CD4-positive, CD25-positive, alpha-beta regulatory T cell (primary cell): Measurements from ENCODE around the gene ME3. TPM values are rescaled to one million over a fixed set of nuclear protein-coding genes. Genes with fewer than 3 reads are reported as not detected.

ENCODE experiments used
- ATAC-seq, 2 donors: fragments of 150-1000 bp; cut with Tn5 transposase; one replicate each; pipeline ENCODE4 v1.10.0; 2021; ENCODE audit warnings: low read depth in 2 of 2, moderate number of reproducible peaks in 2 of 2, moderate library complexity in 1 of 2
- DNase-seq, 3 donors: peaks; one replicate each; pipeline versions ENCODE4 v3.0.0 to v3.0.0-alpha.2; 2012 to 2022; ENCODE audit warnings: mixed read lengths in 1 of 3
- H3K27ac ChIP-seq: one replicate; pipeline ENCODE4 v1.7.0; 2013; ENCODE audit warnings: mild to moderate bottlenecking, low read length; ENCODE audit not compliant: insufficient read depth, poor library complexity, severe bottlenecking
- H3K27me3 ChIP-seq: one replicate; pipeline ENCODE4 v1.7.0; 2013; ENCODE audit warnings: low read length; ENCODE audit not compliant: control insufficient read depth, insufficient read depth
- H3K36me3 ChIP-seq: one replicate; pipeline ENCODE4 v1.7.0; 2013; ENCODE audit warnings: mild to moderate bottlenecking, low read length, moderate library complexity; ENCODE audit not compliant: control insufficient read depth, insufficient read depth
- H3K4me1 ChIP-seq: 2 replicates; pipeline ENCODE4 v1.7.0; 2013; ENCODE audit warnings: mild to moderate bottlenecking, low read length; ENCODE audit not compliant: insufficient read depth, control insufficient read depth, poor library complexity, severe bottlenecking
- H3K4me3 ChIP-seq: one replicate; pipeline ENCODE4 v1.7.0; 2013; ENCODE audit warnings: low read depth, mild to moderate bottlenecking, low read length, moderate library complexity
- H3K9me3 ChIP-seq, 2 experiments: 1 replicate in 1 of 2; 2 replicates in 1 of 2; pipeline ENCODE4 v1.7.0; 2013; ENCODE audit warnings: low read length in 2 of 2, mild to moderate bottlenecking in 1 of 2, moderate library complexity in 1 of 2; ENCODE audit not compliant: control insufficient read depth in 2 of 2
- H3K27ac Mint-ChIP-seq, 3 donors: one replicate each; pipeline ENCODE4 v1.8.0; 2020 to 2022; ENCODE audit warnings: mild to moderate bottlenecking in 3 of 3, mixed read lengths in 3 of 3, moderate library complexity in 2 of 3
- H3K27me3 Mint-ChIP-seq: one replicate; pipeline ENCODE4 v1.8.0; 2022; ENCODE audit warnings: mild to moderate bottlenecking, mixed read lengths
- H3K36me3 Mint-ChIP-seq: one replicate; pipeline ENCODE4 v1.8.0; 2020; ENCODE audit warnings: mixed read lengths
- H3K4me1 Mint-ChIP-seq, 4 donors: one replicate each; pipeline ENCODE4 v1.8.0; 2020 to 2022; ENCODE audit warnings: mixed read lengths in 4 of 4, mild to moderate bottlenecking in 1 of 4
- H3K4me3 Mint-ChIP-seq, 4 donors: one replicate each; pipeline ENCODE4 v1.8.0; 2020 to 2022; ENCODE audit warnings: mild to moderate bottlenecking in 4 of 4, mixed read lengths in 4 of 4, moderate library complexity in 3 of 4
- H3K9me3 Mint-ChIP-seq, 7 donors: one replicate each; pipeline ENCODE4 v1.8.0; 2020 to 2022; ENCODE audit warnings: mixed read lengths in 7 of 7, mild to moderate bottlenecking in 3 of 7, moderate library complexity in 2 of 7
- polyA plus RNA-seq, 4 donors: library from polyadenylated mRNA; unstranded; fragments of 300-500 nt; fragmentation: Illumina TruSeq; gene quantifications; one replicate each; pipeline ENCODE4 v1.2.3, GENCODE V29; 2021
- total RNA-seq: library from RNA; stranded (reverse); gene quantifications from one replicate; pipeline ENCODE4 v1.2.3, GENCODE V29; 2022

The ME3 gene
- total and polyA plus RNA-seq, 5 donors from 2014 or later, result 0.18 to 1.4 (median 0.38) TPM; not detected in 2

GRCh38 chr11:86579406-86579731 is 93.0 kb downstream of the ME3 start:
- Histone ChIP-seq H3K4me1 (no peaks in the 10 kb centered on the region), H3K27ac (no peak overlapping the region), H3K9me3 (no peaks in the 10 kb centered on the region), H3K36me3 (no peaks in the 10 kb centered on the region), H3K4me3 (no peak overlapping the region), H3K27me3 (no peaks in the 10 kb centered on the region)
- Mint-ChIP-seq H3K27me3 (peaks cover 6% of the 10 kb centered on the region), H3K36me3 (no peaks in the 10 kb centered on the region), H3K9me3 (no peaks in the 10 kb centered on the region), H3K27ac (no peak overlapping the region), H3K4me3 (no peak overlapping the region), H3K4me1 (no peaks in the 10 kb centered on the region)
- DNase-seq, result no peak
- no peak for ATAC-seq

DNA sequence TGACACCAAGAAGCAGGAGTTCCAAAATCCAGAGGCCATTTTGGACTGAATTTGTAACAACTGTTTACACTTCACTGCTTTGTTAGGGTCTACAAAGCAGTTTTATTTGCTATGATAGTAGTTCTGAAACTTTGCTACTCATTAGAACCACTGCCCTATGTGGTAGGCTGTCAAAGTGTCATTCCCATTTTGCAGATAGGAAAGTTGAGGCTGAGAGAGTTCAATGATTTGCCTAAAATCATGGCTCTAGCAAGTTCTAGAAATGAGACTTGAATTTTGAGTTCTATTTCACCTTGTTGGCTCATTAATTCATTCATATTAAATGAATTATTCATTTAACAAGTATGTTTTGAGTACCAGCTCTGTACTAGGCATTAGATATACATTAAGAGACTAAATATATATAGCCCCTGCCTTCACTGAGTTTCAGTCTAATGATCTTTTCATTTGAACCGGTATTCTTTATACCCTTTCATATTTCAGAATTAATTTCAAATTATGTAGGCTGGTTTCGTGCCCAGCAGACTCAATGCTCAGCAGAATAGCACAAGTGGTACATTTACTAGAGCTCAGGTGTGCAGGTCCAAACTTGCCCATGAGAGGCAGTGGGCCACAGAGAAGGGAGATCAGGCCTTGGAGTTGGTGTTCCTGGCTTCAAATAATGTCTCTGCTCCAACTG is 93.5 kb downstream of the ME3 start:
- H3K36me3 Mint-ChIP-seq, result no peaks in the 10 kb centered on the region
- no peaks in the 10 kb centered on the region for H3K36me3 ChIP-seq
- H3K27me3 Mint-ChIP-seq, result peaks cover 9% of the 10 kb centered on the region
- H3K4me3 ChIP-seq, result no peak overlapping the region
- DNase-seq (no peak), ATAC-seq (no peak)
- no peaks in the 10 kb centered on the region for H3K9me3 Mint-ChIP-seq
- no peak overlapping the region for H3K4me3 Mint-ChIP-seq
- H3K27me3 ChIP-seq, result no peaks in the 10 kb centered on the region
- no peaks in the 10 kb centered on the region for H3K4me1 ChIP-seq
- H3K9me3 ChIP-seq, result no peaks in the 10 kb centered on the region
- no peaks in the 10 kb centered on the region for H3K4me1 Mint-ChIP-seq
- H3K27ac ChIP-seq, result no peak overlapping the region
- H3K27ac Mint-ChIP-seq, result no peak overlapping the region

GRCh38 chr11:86577644-86578636 is 94.5 kb downstream of the ME3 start:
- H3K4me1 ChIP-seq, result no peaks in the 10 kb centered on the region
- H3K27me3 Mint-ChIP-seq, result peaks cover 12% of the 10 kb centered on the region
- no peaks in the 10 kb centered on the region for H3K36me3 Mint-ChIP-seq
- H3K27me3 ChIP-seq, result no peaks in the 10 kb centered on the region
- ATAC-seq (no peak), DNase-seq (no peak)
- H3K36me3 ChIP-seq, result no peaks in the 10 kb centered on the region
- H3K4me1 Mint-ChIP-seq, result no peaks in the 10 kb centered on the region
- no peak overlapping the region for H3K27ac Mint-ChIP-seq
- H3K9me3 ChIP-seq, result no peaks in the 10 kb centered on the region
- H3K4me3 ChIP-seq, result no peak overlapping the region
- no peak overlapping the region for H3K4me3 Mint-ChIP-seq
- no peaks in the 10 kb centered on the region for H3K9me3 Mint-ChIP-seq
- H3K27ac ChIP-seq, result no peak overlapping the region

DNA sequence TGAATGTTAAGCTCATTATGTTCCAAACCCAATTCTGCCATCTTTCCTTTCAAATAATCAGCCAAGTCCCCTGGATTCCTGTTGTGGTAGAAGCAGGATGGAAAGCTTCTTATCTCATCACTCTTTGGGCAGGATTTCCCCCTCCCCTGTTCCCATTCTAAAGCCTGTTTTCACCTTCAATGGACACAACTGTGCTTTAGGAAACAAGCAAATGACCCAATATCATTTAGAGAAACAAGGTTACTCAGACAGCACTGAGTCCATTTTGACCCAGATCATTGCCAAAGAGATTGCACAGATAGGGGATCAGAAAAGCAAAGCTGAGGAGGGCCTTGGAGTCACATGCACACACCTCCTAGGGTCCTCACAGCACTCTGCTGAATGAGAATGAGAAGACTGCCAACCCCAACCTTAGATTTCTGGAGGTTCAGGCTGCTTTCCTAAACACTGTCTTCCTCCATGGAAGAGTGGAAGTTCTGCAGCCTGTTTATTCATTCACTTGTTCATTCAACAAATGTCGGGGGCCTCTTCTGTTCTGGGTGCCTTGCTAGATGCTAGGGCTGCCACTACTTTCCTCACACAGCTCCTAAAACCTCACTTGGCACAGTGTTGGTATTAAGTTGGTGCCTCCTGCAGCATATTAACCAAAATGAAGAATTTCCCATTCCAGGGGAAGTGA is 95.3 kb downstream of the ME3 start:
- no peak overlapping the region for H3K27ac ChIP-seq
- Mint-ChIP-seq H3K9me3 (no peaks in the 10 kb centered on the region), H3K27me3 (peaks cover 12% of the 10 kb centered on the region), H3K36me3 (no peaks in the 10 kb centered on the region), H3K27ac (no peak overlapping the region), H3K4me3 (no peak overlapping the region), H3K4me1 (no peaks in the 10 kb centered on the region)
- no peaks in the 10 kb centered on the region for H3K27me3 ChIP-seq
- no peak for ATAC-seq
- H3K4me3 ChIP-seq, result no peak overlapping the region
- H3K4me1 ChIP-seq, result no peaks in the 10 kb centered on the region
- H3K9me3 ChIP-seq, result no peaks in the 10 kb centered on the region
- no peaks in the 10 kb centered on the region for H3K36me3 ChIP-seq
- no peak for DNase-seq

DNA sequence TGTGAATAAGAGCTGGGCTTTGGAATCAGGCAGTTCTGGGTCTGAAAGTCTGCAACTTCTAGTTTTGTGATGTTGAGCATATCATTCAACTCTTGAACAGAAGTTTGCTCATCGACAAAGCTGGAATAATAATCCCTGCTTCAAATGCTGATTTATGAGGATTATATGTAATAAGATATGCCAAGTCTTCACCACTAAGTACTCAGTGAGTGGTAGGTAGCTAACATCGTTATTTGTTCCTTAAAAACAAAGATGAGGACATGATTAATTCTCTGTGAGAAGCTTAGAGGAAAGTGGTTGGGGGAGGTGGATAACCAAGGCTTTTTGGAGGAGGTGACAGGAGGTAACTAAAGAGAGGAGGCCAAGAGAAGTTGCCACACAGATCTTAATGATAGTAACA is 96.5 kb downstream of the ME3 start:
- no peak overlapping the region for H3K4me3 Mint-ChIP-seq
- Histone ChIP-seq H3K27me3 (no peaks in the 10 kb centered on the region), H3K4me3 (no peak overlapping the region), H3K4me1 (no peaks in the 10 kb centered on the region), H3K9me3 (no peaks in the 10 kb centered on the region), H3K27ac (no peak overlapping the region), H3K36me3 (no peaks in the 10 kb centered on the region)
- ATAC-seq (no peak), DNase-seq (no peak)
- H3K9me3 Mint-ChIP-seq, result peaks cover 0 to 2% (median 0%) of the 10 kb centered on the region in 7 donors
- H3K36me3 Mint-ChIP-seq, result no peaks in the 10 kb centered on the region
- H3K4me1 Mint-ChIP-seq, result no peaks in the 10 kb centered on the region
- H3K27me3 Mint-ChIP-seq, result peaks cover 6% of the 10 kb centered on the region
- H3K27ac Mint-ChIP-seq, result no peak overlapping the region

- Mint-ChIP-seq H3K4me3 (no peak overlapping the region), H3K27ac (no peak overlapping the region), H3K27me3 (peaks cover 6% of the 10 kb centered on the region), H3K36me3 (no peaks in the 10 kb centered on the region), H3K9me3 (peaks cover 0 to 2% (median 0%) of the 10 kb centered on the region in 7 donors), H3K4me1 (no peaks in the 10 kb centered on the region)
- H3K9me3 ChIP-seq, result no peaks in the 10 kb centered on the region
- no peak for DNase-seq
- H3K36me3 ChIP-seq, result no peaks in the 10 kb centered on the region
- no peaks in the 10 kb centered on the region for H3K27me3 ChIP-seq
- no peaks in the 10 kb centered on the region for H3K4me1 ChIP-seq
- H3K27ac ChIP-seq, result no peak overlapping the region
- no peak for ATAC-seq
- H3K4me3 ChIP-seq, result no peak overlapping the region
Measured at GRCh38 chr11:86575208-86575855, 97.1 kb downstream of the ME3 start.

DNA sequence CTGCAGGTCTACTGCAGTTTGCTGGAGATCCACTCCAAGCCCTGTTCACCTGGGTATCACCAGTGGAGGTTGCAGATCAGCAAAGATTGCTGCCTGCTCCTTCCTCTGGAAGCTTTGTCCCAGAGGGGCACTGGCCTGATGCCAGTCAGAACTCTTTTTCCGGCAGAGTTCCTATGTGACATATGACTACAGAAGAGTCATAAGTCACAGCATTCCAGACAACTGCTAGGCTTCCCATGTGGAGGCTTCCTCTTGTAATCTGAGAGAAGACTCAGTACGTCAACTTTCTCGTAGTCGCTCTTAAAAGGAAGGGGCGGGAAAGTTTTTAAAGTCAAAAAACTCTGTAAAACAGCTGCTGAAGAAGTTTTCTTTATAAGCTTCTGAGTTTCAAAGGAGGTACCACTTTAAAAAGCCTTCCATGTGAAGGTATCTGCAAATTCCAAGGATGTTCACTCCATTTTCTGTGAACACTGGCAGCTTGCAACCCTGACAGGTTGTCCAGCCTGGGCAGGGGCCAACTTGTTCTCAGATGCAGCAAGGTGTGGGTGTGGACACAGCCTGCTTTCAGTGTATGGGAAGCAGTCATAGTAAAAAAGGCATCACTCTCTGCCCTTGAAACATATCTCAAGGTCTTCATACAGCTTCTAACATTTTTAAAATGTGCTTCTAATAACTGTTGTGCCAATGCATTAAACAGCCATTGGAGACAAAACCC is 97.8 kb downstream of the ME3 start:
- ATAC-seq (no peak), DNase-seq (no peak)
- Mint-ChIP-seq H3K36me3 (no peaks in the 10 kb centered on the region), H3K4me3 (no peak overlapping the region), H3K27me3 (peaks cover 6% of the 10 kb centered on the region), H3K9me3 (peaks cover 0 to 2% (median 0%) of the 10 kb centered on the region in 7 donors), H3K27ac (no peak overlapping the region), H3K4me1 (no peaks in the 10 kb centered on the region)
- Histone ChIP-seq H3K27ac (no peak overlapping the region), H3K27me3 (no peaks in the 10 kb centered on the region), H3K9me3 (no peaks in the 10 kb centered on the region), H3K36me3 (no peaks in the 10 kb centered on the region), H3K4me3 (no peak overlapping the region), H3K4me1 (no peaks in the 10 kb centered on the region)
